ENCODE data around the gene CD99L2. TPM values are rescaled to one million over a fixed set of nuclear protein-coding genes. Genes with fewer than 3 reads are reported as not detected.
A peak's percentile ranks its signal among the peaks of the same experiment; 100 is the strongest.

The CD99L2 gene
- total and polyA plus RNA-seq, 2 of the 8 experiments (the other 6 are each of a cell fraction or from before 2014, with no cell fraction given) = 8.0 to 8.5 TPM

DNA sequence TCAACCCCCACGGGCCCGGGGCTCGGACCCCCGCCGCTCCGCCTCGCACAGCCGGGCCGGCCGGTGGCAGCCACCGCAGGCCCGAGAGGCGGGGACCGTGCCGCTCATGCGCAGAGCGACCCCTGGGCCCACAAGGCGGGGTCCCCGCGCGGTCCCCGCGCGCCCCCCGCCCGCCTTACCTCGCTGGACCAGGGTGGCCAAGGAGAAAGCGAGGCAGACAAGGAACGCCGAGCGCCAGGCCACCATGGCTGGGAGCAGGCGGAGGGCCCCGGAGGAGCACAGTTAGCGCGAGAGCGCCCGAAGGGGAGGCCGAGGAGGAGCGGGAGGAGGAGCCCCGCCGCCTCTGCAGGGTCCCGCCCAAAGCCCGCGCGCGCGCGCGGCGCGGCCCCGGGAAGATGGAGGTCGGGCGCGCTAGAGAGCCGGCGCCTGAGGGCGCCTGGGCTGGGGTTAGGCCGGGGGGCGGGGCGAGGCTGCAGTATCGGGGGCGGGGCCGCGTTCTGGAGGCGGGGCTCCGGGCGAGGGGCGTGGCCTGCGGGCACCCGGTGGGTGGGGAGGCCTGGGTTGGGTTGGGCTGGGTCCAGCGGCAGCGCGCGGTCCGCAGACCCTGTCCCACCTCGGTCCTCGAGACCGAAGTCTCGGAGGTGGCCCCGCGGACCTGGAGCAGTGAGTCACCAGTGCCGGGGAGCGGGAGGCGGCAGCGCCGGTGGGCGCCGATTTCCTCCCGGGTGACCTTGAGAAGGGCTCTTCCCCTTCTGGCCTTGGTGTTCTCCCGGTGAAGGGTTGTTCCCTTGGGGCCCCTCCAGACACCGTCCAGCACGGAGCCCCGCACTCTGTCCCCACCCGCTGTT, at the start of gene CD99L2 (continued):
- TF ChIP-seq E2F6 (IDR thresholded peaks at IDR 0.05) = no peak
- TF ChIP-seq PHF8 (conservative IDR thresholded peaks at IDR 0.05; ENCODE audit: low read depth, low read length) = peak; percentile 73
- TF ChIP-seq ASH2L (IDR thresholded peaks at IDR 0.05; ENCODE audit: low read length) = peak; percentile 33
- TF ChIP-seq SIX5 (IDR thresholded peaks at IDR 0.05; ENCODE audit: low read depth, low read length) = no peak
- TF ChIP-seq TAF7 (optimal IDR thresholded peaks at IDR 0.05; ENCODE audit: borderline replicate concordance, low read depth, low read length) = peak; percentile 21
- peak; percentile 54 for TF ChIP-seq KDM4A (IDR thresholded peaks at IDR 0.05; ENCODE audit: low read depth, low read length, severe bottlenecking)
- no peak for TF ChIP-seq SP1 (IDR thresholded peaks at IDR 0.05; ENCODE audit: low read depth, low read length)
- TF ChIP-seq JUND (IDR thresholded peaks at IDR 0.05; ENCODE audit: low read length) = no peak
- TF ChIP-seq TCF12 (IDR thresholded peaks at IDR 0.05; ENCODE audit: low read depth, low read length) = no peak
- no peak for TF ChIP-seq KDM5A (IDR thresholded peaks at IDR 0.05; ENCODE audit: low read length)
- peak; percentile 50 for TF ChIP-seq TAF1 (IDR thresholded peaks at IDR 0.05; ENCODE audit: low read depth, low read length)
- no peak for TF ChIP-seq KDM1A (IDR thresholded peaks at IDR 0.05; ENCODE audit: borderline replicate concordance, low read length)
- TF ChIP-seq RAD21 (IDR thresholded peaks at IDR 0.05 in 1 of 2, conservative IDR thresholded peaks at IDR 0.05 in 1 of 2; ENCODE audit: low read depth in 2 of 2, low read length in 2 of 2) = 0 out of 4 replicates have a peak, but pooled peaks of 1 of the 2 experiments have one; percentile 0
